HepG2 (cell line): ENCODE measurements around the gene HLA-DMB. TPM values are rescaled to one million over a fixed set of nuclear protein-coding genes. Genes with fewer than 3 reads are reported as not detected.
A peak's percentile ranks its signal among the peaks of the same experiment; 100 is the strongest.

Source experiments
- DPF2 ChIP-seq: sonication (generic); formaldehyde crosslinking; IDR thresholded peaks from 2 replicates; pipeline ENCODE4 v1.4.0; 2020; ENCODE audit warnings: mild to moderate bottlenecking, low read depth, missing genetic modification reagents, borderline replicate concordance
- EED ChIP-seq: sonication (generic); formaldehyde crosslinking; IDR thresholded peaks from 2 replicates; pipeline ENCODE4 v1.5.0; 2020; ENCODE audit warnings: mild to moderate bottlenecking, missing genetic modification reagents
- GZF1 ChIP-seq: sonication (generic); formaldehyde crosslinking; IDR thresholded peaks from 2 replicates; pipeline ENCODE4 v1.5.1; 2020; ENCODE audit warnings: mild to moderate bottlenecking, missing genetic modification reagents
- HDAC2 ChIP-seq: sonication (generic); formaldehyde crosslinking; IDR thresholded peaks from 2 replicates; pipeline ENCODE4 v1.4.0; 2020; ENCODE audit warnings: missing genetic modification reagents
- HIVEP1 ChIP-seq: sonication (generic); formaldehyde crosslinking; IDR thresholded peaks from 2 replicates; pipeline ENCODE4 v1.4.0; 2020; ENCODE audit warnings: mild to moderate bottlenecking, missing genetic modification reagents
- IRF2 ChIP-seq: IDR thresholded peaks from 2 replicates; pipeline ENCODE4 v1.6.1; 2018; ENCODE audit warnings: missing genetic modification reagents, missing compliant biosample characterization
- ISX ChIP-seq: sonication (generic); formaldehyde crosslinking; conservative IDR thresholded peaks from 2 replicates; pipeline ENCODE4 v1.5.0; 2020; ENCODE audit warnings: missing genetic modification reagents
- KAT2B ChIP-seq: fragments of 150-350 bp; IDR thresholded peaks from 2 replicates; pipeline ENCODE4 v1.6.1; 2014; ENCODE audit warnings: low read depth, low read length, borderline replicate concordance
- MXD1 ChIP-seq: sonication (generic); formaldehyde crosslinking; IDR thresholded peaks from 2 replicates; pipeline ENCODE4 v1.4.0; 2020; ENCODE audit warnings: mild to moderate bottlenecking, missing genetic modification reagents
- NR0B2 ChIP-seq: sonication (generic); formaldehyde crosslinking; IDR thresholded peaks from 2 replicates; pipeline ENCODE4 v1.4.0; 2020; ENCODE audit warnings: mild to moderate bottlenecking, missing genetic modification reagents
- SRF ChIP-seq: IDR thresholded peaks from 2 replicates; pipeline ENCODE4 v1.6.1; 2011; ENCODE audit warnings: mild to moderate bottlenecking, low read depth, low read length, moderate library complexity
- ZBTB21 ChIP-seq: sonication (generic); formaldehyde crosslinking; IDR thresholded peaks from 2 replicates; pipeline ENCODE4 v1.4.0; 2020; ENCODE audit warnings: missing genetic modification reagents
- ZBTB43 ChIP-seq: sonication (generic); formaldehyde crosslinking; conservative IDR thresholded peaks from 2 replicates; pipeline ENCODE4 v1.4.0; 2020; ENCODE audit warnings: missing genetic modification reagents
- ZFP37 ChIP-seq: sonication (generic); formaldehyde crosslinking; IDR thresholded peaks from 2 replicates; pipeline ENCODE4 v1.4.0; 2020; ENCODE audit warnings: missing genetic modification reagents, borderline replicate concordance
- ZGPAT ChIP-seq: IDR thresholded peaks from 2 replicates; pipeline ENCODE4 v1.6.1; 2016; ENCODE audit warnings: mild to moderate bottlenecking
- ZNF501 ChIP-seq: sonication (generic); formaldehyde crosslinking; IDR thresholded peaks from 2 replicates; pipeline ENCODE4 v1.5.1; 2020; ENCODE audit warnings: mild to moderate bottlenecking, moderate library complexity, missing genetic modification reagents
- ZNF549 ChIP-seq: sonication (generic); formaldehyde crosslinking; IDR thresholded peaks from 2 replicates; pipeline ENCODE4 v1.5.0; 2020; ENCODE audit warnings: missing genetic modification reagents
- ZNF563 ChIP-seq: sonication (generic); formaldehyde crosslinking; IDR thresholded peaks from 2 replicates; pipeline ENCODE4 v1.8.0; 2022; ENCODE audit warnings: mild to moderate bottlenecking, moderate library complexity, missing genetic modification reagents
- ZNF609 ChIP-seq: sonication (generic); formaldehyde crosslinking; IDR thresholded peaks from 2 replicates; pipeline ENCODE4 v1.4.0; 2020; ENCODE audit warnings: mild to moderate bottlenecking, missing genetic modification reagents, borderline replicate concordance
- ZNF891 ChIP-seq: sonication (generic); formaldehyde crosslinking; IDR thresholded peaks from 2 replicates; pipeline ENCODE4 v1.5.0; 2020; ENCODE audit warnings: mild to moderate bottlenecking, missing genetic modification reagents
- polyA plus RNA-seq, 8 experiments: library from polyadenylated mRNA; depleted of rRNA in 3 of 8; stranded (reverse) in 7 of 8; unstranded in 1 of 8; fragments of >200 nt; fragmentation: Illumina TruSeq in 4 of 8; extraction: Trizol in 4 of 8; gene quantifications; 2 replicates each; pipeline versions ENCODE4 v1.2.1 to v1.2.3, GENCODE V29; 2011 to 2016; ENCODE audit warnings: low read depth in 4 of 8, missing spikeins in 1 of 8, mixed read lengths in 1 of 8; ENCODE audit not compliant: insufficient read depth in 1 of 8
- total RNA-seq, 5 experiments: library from RNA; depleted of rRNA; stranded (reverse); fragments of >200 nt; fragmentation: Illumina TruSeq; extraction: Trizol; gene quantifications; 2 replicates each; pipeline ENCODE4 v1.2.3, GENCODE V29; 2016; ENCODE audit warnings: low read depth in 1 of 5

HLA-DMB gene
- total and polyA plus RNA-seq, 2 of the 13 experiments (the other 11 are each of a cell fraction or from before 2014, with no cell fraction given), result not detected

GRCh38 chr6:32968867-32969684 is 28.2 kb upstream of the HLA-DMB start (continued):
- peak; percentile 53; the same call in 1 of the 2 replicates for TF ChIP-seq ZNF609
- no peak; the same call in 1 of the 2 replicates for TF ChIP-seq GZF1
- TF ChIP-seq IRF2, result no peak; the same call in none of the 2 replicates
- TF ChIP-seq ISX (CRISPR knock-in tag), result peak; percentile 5; the same call in 1 of the 2 replicates
- TF ChIP-seq ZNF563 (CRISPR knock-in tag), result no peak; the same call in 1 of the 2 replicates
- no peak for TF ChIP-seq ZBTB43 (CRISPR knock-in tag)
- no peak for TF ChIP-seq ZNF891 (CRISPR knock-in tag)
- no peak for TF ChIP-seq DPF2 (CRISPR knock-in tag)
- peak; percentile 80 for TF ChIP-seq NR0B2 (CRISPR knock-in tag)
- 0 out of 2 replicates have a peak, but pooled peaks have one; percentile 64 for TF ChIP-seq EED
- no peak for TF ChIP-seq SRF
- TF ChIP-seq ZNF549 (CRISPR knock-in tag), result no peak
- TF ChIP-seq KAT2B, result no peak
- TF ChIP-seq HIVEP1, result no peak
- TF ChIP-seq ZGPAT (CRISPR knock-in tag), result no peak
- TF ChIP-seq ZNF501 (CRISPR knock-in tag), result peak; percentile 59; the same call in 1 of the 2 replicates
- TF ChIP-seq ZBTB21 (CRISPR knock-in tag), result no peak
- TF ChIP-seq HDAC2 (CRISPR knock-in tag), result peak; percentile 34; the same call in 1 of the 2 replicates
- TF ChIP-seq ZFP37 (CRISPR knock-in tag), result no peak
- peak; percentile 78 for TF ChIP-seq MXD1 (CRISPR knock-in tag)
